ENCODE results near the gene FITM1. TPM values are rescaled to one million over a fixed set of nuclear protein-coding genes. Genes with fewer than 3 reads are reported as not detected.

Gene FITM1
- total RNA-seq, 1 donor from 2014 or later = 0.53 TPM

GRCh38 chr14:24094841-24095270, 35.6 kb upstream of the FITM1 start:
- no peaks in the 10 kb centered on the region for H3K27me3 Mint-ChIP-seq
- H3K27ac Mint-ChIP-seq = peak overlapping the region; percentile 86
- peak overlapping the region; percentile 95 for H3K4me3 Mint-ChIP-seq
- no peak for TF ChIP-seq CTCF (conservative IDR thresholded peaks at IDR 0.05)
- no peak for DNase-seq (ENCODE audit: extremely low spot score, unreplicated experiment)
- H3K4me1 Mint-ChIP-seq (ENCODE audit: unreplicated experiment) = peaks cover 30% of the 10 kb centered on the region
- no peaks in the 10 kb centered on the region for H3K9me3 Mint-ChIP-seq
- H3K36me3 Mint-ChIP-seq = peaks cover 5% of the 10 kb centered on the region

- H3K9me3 Mint-ChIP-seq = no peaks in the 10 kb centered on the region
- peak overlapping the region; percentile 95 for H3K4me3 Mint-ChIP-seq
- no peaks in the 10 kb centered on the region for H3K27me3 Mint-ChIP-seq
- TF ChIP-seq CTCF (conservative IDR thresholded peaks at IDR 0.05) = no peak
- H3K36me3 Mint-ChIP-seq = peaks cover 5% of the 10 kb centered on the region
- no peak for DNase-seq (ENCODE audit: extremely low spot score, unreplicated experiment)
- peaks cover 28% of the 10 kb centered on the region for H3K4me1 Mint-ChIP-seq (ENCODE audit: unreplicated experiment)
- peak overlapping the region; percentile 86 for H3K27ac Mint-ChIP-seq
These were observed 35.0 kb upstream of the FITM1 start for GRCh38 chr14:24095271-24096068.

GRCh38 chr14:24096545-24097181, 33.8 kb upstream of the FITM1 start:
- H3K4me1 Mint-ChIP-seq (ENCODE audit: unreplicated experiment) = peaks cover 24% of the 10 kb centered on the region
- no peaks in the 10 kb centered on the region for H3K27me3 Mint-ChIP-seq
- TF ChIP-seq CTCF (conservative IDR thresholded peaks at IDR 0.05) = no peak
- DNase-seq (ENCODE audit: extremely low spot score, unreplicated experiment) = no peak
- no peak overlapping the region for H3K27ac Mint-ChIP-seq
- peak overlapping the region; percentile 69 for H3K4me3 Mint-ChIP-seq
- H3K36me3 Mint-ChIP-seq = peaks cover 5% of the 10 kb centered on the region
- H3K9me3 Mint-ChIP-seq = no peaks in the 10 kb centered on the region

GRCh38 chr14:24098229-24098926, 32.1 kb upstream of the FITM1 start:
- Mint-ChIP-seq H3K4me3 (no peak overlapping the region), H3K9me3 (no peaks in the 10 kb centered on the region), H3K36me3 (peaks cover 9% of the 10 kb centered on the region), H3K27me3 (no peaks in the 10 kb centered on the region), H3K4me1 (ENCODE audit: unreplicated experiment) (peaks cover 18% of the 10 kb centered on the region), H3K27ac (no peak overlapping the region)
- no peak for TF ChIP-seq CTCF (conservative IDR thresholded peaks at IDR 0.05)
- no peak for DNase-seq (ENCODE audit: extremely low spot score, unreplicated experiment)

GRCh38 chr14:24098927-24099813, 31.3 kb upstream of the FITM1 start:
- Mint-ChIP-seq H3K27ac (no peak overlapping the region), H3K9me3 (no peaks in the 10 kb centered on the region), H3K4me1 (ENCODE audit: unreplicated experiment) (peaks cover 14% of the 10 kb centered on the region), H3K36me3 (peaks cover 9% of the 10 kb centered on the region), H3K4me3 (no peak overlapping the region), H3K27me3 (no peaks in the 10 kb centered on the region)
- no peak for TF ChIP-seq CTCF (conservative IDR thresholded peaks at IDR 0.05)
- DNase-seq (ENCODE audit: extremely low spot score, unreplicated experiment) = no peak

All from type B pancreatic cell (in vitro differentiated cells).